ENCODE results near the gene TMEM244.
"Not testable (repeated sequence)": the region's sequence is repeated elsewhere in the genome, so short reads cannot be mapped to it uniquely, and the experiment has no call there.

Gene TMEM244

DNA sequence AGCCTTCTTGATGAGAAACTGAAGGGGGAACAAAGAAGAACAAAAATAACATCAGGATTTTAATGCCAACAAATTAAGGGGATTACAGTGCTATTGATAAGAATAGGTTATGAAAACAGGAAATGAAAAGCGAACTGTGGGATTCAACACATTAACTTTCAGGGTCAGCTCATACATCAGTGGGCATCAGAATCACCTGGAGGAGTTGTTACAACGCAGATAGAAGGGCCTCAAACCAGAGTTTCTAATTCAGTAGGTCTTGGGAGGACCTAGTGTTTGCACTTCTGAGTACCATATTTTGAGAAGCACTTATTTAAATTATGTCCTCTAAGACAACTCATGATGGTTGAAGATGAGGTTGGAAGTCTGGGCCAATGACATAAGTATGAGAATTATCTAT is 5.6 kb upstream of the TMEM244 start:
- no peak for DNase-seq (ENCODE audit: low spot score)

DNA sequence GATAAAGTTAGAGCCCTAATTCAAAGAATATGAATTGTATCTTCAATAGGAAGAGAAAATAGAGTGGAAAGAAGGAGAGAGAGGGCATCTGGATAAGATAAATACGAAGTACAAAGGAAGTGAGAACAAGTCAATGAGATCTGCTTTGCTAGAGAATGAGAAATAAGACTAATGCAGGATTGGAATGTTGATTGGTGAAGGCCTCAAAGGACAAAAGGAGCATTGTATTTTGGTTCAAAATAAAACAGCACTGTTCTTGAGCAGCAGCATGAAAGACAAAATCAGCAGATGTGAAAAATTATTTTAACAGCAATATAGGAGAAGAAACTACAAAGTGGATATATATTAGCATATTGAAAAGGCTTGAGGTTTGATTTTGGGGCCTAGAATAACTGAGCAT is 5.1 kb upstream of the TMEM244 start:
- no peak for DNase-seq (ENCODE audit: low spot score)

DNA sequence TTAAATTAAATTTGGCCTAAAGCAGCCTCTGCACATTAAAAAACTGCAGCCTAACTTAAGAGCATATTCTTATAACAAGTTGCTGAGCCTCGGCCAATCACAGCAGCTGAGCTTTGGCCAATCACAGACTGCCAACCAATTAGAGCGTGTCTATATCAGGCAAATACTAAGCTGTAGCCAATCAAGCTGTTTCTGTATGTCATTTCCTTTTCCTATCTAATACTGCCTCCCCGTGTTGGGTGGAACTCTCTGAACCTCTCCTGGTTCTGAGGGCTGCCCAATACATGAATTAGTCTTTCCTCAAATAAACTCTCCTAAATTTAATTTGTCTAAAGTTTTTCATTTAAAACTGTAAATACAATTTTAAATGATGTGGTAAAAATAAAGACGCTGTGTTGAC is 3.9 kb upstream of the TMEM244 start:
- no peak for DNase-seq (ENCODE audit: low spot score)

DNA sequence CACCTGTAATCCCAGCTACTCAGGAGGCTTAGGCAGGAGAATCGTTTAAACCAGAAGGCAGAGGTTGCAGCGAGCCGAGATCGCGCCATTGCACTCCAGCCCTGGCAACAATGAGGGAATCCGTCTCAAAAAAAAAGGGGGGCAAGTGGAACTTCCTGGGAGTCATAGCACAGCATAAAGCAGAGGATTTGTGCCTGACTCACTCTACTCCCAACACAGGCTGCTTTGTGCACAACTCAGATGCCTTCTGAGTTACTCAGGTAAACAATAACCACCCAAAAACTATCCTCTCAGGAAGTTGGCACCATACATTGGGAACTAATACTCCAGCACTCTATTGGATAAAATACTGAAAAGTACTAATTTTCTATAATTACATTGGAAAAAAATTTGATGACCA is 2.5 kb upstream of the TMEM244 start:
- peak; percentile 48 for DNase-seq (ENCODE audit: low spot score)

DNA sequence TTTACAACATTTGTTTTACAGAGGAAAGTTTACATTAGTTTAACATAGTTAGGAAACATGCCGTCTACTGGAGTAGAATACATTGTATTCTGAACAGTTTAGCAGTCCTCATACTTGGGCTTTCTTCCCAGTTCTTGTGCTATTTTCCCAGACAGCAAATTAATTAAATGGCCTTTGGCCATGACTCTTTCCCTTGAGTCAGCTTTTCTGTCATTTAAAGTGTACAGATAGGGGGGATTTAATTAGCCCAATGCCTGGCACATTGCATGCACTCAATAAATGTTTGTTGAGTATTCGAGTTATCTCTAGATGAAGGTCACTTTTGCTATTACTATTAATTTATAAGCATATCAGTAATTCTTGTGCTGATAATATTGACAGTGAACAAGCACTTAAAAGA is 1.6 kb downstream of the TMEM244 start:
- no peak for DNase-seq (ENCODE audit: low spot score)

DNA sequence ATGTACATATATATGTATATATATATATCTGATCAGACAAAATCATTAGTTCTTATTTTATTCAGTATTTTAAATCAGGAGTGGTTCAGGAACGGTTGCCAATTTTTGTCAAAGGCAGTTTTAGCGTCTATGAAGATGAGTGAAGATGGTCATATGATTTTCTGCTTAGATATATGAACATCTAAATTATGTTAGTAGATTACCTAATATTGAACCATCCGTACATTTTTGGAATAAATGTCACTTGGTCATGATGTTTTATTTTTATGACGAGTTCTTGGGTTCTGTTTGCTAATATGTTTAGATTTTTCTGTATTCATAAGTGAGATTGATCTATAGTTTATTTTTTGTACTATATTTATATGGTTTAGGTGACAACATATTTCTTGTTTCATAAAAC is 3.3 kb downstream of the TMEM244 start:
- no peak for DNase-seq (ENCODE audit: low spot score)

DNA sequence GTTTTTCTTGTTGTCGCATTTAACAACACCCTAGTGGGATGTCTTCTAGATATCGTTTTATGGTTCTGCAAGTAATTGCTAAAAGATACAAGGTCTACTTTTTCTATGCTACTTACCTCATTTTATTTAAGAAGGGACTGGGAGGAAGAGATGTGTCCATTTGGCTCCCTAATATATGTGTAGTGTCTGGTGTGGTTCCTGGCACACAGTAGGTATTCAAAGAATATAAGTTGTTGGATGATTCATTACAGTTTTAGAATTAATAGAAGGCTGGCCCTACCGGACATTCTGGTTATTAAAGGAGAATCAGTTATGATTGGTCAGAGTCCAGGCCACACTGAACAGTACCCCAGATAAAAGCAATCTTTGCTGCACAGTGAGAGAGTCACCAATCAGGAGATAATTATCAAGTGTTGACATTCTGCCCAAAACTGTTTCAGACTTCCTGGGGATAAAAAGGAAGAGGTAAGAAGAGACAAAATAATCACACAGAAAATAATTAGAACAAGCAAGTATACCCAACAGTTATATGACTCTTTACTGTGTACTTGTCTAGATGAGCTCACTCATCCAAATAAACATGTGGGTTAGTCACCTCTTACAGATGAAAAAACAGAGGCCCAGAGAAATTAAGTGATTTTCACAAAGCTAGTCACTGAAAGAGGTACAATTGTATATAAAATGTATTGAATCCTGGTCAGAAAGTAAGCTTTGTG is 7.0 kb downstream of the TMEM244 start:
- DNase-seq (ENCODE audit: low spot score), result no peak

DNA sequence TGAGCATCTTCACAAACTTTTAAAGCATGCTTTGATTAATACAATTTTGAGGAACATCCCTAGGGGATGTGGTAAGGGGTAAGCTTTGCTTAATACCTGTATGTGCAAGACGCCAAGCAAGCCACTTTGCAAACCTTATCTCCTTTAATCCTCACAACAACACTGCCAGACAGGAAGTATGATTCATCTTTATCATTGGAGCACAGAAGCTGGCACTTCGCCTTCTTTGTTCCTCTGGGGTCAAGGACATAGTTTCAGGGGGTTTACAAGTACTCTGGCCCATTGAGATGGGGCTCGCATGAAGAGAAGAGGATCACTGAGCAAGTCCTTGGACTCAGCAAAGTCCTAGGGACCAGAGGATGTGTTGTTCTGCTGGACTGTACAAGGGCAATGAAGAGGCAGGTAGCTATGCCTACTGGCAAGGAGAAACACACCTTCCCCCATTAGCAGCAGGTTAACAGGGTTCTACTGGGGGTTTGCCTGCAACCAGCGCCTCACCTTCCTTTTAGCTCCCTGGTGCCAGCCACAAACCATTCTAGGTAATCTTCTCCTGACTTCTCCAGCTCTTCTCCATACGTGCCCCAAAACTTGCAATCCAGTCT is 8.8 kb downstream of the TMEM244 start:
- no peak for DNase-seq (ENCODE audit: low spot score)

DNA sequence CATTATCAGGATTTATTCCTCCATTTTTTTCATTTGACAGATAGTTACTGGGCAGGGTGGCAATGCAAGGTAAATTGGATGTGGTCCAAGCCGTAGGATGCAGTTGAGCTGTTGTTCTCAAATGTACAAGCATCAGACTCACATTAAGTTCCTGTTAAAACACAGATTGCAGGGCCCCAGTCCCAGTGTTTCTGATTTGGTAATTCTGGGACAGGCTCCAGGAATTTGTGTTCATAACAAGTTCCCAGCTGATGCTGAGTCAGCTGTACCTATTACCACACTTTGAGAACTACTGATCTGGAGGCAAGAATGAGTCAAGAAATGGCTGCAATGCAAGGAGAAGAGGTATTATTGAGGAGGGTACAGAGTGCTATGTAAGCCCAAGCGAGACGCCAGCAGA is 11.7 kb downstream of the TMEM244 start:
- DNase-seq (ENCODE audit: low spot score), result peak; percentile 35

DNA sequence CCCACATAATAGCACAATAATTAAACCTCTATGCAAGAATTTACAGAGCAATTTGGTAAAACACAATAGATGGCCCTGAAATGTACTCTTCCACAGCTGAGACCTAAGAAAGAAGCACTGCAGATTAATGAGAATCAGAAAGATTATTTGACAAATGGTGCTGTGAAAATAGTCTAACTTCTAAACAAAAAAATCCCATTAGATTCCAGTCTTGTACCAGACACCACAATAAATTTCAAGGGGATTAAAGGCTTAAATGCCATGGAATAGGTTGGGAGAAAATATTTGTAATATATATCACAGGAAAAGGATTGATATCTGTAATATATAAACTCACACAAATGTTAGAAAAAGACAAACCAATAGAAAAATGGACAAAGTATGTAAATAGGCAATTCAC is 14.4 kb downstream of the TMEM244 start:
- no peak for DNase-seq (ENCODE audit: low spot score)

DNA sequence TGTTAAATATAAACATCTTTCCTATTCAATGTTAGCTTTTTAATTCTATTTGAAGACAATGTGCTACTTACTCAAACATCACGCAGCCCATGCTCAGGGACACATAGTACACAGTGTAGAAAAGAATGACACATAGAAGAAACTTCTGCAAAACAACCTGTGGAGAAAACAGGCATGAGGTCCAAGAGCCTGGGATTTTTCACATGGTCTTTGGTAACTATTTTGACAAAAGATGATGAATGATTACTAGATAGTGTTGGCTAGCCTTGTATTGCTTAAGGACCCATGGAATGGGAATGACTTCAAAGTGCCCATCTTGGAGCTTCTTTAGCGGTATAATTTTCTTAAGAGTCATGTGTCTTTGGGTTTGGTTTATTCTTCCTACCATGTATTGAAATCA is 15.4 kb downstream of the TMEM244 start:
- DNase-seq (ENCODE audit: low spot score), result no peak

DNA sequence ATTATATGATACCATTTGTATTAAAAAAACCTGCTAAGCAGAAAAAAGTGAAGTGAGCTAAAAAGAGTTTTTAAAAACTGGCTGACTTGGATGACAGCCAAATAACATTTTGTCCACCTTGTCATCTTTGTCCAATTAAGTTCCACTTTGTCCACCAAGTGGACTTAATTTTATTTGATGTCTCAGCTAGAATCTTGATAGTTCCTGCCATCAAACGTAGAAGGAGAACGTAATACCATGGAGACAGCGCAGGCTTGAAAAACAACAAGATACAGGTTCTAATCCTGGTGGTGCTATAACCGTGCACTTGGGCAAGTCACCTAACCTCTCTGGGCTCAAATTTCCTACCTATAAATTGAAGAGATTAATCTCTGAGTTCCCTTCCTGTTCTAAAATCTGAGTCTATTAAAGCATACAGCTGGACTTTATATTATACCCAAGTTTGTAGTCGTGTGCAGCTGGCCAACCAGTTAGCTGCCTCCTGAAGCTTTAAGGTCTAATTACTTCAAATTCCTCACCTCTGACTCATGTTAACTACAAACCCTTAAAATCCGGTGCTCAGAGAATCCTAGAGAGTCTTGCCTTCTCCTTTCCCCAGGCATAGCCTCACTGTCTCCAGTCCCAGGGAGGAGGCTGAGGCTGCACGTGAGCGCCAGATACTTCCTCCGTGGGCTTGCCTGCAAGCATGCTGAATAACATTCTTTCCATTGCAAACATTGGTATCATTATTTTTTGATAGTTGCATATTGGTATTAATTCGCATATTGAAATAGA is 16.8 kb downstream of the TMEM244 start:
- DNase-seq (ENCODE audit: low spot score), result peak; percentile 31

DNA sequence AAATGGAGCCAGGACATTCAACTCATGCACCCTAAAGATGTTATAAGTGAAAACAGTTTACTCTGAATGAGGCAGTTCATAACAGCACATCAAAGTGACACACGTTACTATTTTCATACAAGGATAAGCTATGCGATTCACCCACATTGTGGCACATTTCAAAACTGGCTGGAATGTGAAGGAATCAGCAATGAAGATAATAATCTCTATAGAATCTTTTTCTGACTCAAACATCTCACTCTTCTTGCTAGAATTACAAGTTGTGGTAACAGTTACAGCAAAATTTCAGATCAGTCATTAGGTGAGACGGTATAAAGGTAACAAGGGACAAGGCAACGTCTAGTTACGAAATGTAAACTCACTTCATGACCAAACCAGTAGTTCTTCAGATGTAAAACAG is 17.5 kb downstream of the TMEM244 start:
- DNase-seq (ENCODE audit: low spot score), result no peak

DNA sequence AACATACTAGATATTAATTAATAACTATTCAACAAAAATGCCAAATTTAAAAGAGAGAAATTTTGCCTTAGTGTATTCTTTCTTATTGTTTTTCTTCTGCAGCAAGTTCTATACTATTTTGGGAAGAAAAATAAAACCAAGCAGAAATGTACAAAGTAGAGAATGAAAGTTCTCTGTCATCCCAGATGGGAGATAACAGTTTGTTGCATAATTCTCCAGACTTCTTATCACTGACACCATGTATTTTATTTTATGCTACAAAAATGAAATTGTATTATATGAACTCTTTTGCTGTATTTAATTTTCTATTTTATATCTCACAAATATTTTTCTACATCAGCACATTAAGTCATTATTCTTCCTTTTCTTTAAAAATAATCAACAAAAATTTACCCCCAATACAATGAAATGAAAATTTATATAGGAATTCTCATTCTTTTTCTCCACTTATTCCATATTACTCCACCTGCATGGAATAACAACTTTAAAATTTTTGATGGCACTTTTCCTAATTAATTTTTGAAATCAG is 18.2 kb downstream of the TMEM244 start:
- DNase-seq (ENCODE audit: low spot score), result no peak

DNA sequence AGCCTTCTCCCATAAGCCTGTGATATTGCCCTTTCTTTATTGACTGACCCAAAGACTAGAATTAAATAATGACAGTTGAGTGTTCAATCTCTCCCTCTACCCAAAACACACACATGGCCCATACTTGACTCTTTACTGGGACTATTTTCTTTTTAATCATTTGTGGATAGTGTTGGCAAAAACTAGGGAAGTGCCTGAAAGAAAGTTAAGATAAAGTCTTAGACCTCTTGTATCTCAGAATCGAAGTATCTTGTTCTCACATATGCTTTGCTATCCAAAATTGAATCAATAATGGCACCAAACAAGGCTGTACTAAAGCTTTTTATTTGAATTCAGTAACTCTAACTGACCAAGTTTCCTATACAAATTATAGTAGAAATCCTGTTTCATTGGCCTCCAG is 19.0 kb downstream of the TMEM244 start:
- no peak for DNase-seq (ENCODE audit: low spot score)

DNA sequence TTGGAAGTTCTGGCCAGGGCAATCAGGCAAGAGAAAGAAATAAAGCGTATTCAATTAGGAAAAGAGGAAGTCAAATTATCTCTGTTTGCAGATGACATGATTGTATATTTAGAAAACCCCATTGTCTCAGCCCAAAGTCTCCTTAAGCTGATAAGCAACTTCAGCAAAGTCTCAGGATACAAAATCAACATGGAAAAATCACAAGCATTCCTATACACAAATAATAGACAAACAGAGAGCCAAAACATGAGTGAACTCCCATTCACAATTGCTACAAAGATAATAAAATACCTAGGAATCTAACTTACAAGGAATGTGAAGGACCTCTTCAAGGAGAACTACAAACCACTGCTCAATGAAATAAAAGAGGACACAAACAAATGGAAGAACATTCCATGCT is 21.6 kb downstream of the TMEM244 start:
- not testable (repeated sequence) for DNase-seq (ENCODE audit: low spot score)

DNA sequence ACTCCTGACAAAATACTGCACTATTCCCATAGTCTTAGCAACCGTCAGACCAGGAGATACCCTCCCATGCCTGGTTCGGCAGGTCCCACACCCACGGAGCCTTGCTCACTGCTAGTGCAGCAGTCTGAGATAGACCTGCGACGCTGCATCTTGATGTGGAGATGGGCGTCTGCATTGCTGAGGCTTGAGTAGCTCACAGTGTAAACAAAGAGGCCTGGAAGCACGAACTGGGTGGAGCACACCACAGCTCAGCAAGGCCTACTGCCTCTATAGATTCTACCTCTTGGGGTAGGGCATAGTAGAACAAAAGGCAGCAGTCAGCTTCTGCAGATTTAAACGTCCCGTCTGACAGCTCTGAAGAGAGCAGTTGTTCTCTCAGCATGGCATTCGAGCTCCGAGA is 25.4 kb downstream of the TMEM244 start:
- no peak for DNase-seq (ENCODE audit: low spot score)

DNA sequence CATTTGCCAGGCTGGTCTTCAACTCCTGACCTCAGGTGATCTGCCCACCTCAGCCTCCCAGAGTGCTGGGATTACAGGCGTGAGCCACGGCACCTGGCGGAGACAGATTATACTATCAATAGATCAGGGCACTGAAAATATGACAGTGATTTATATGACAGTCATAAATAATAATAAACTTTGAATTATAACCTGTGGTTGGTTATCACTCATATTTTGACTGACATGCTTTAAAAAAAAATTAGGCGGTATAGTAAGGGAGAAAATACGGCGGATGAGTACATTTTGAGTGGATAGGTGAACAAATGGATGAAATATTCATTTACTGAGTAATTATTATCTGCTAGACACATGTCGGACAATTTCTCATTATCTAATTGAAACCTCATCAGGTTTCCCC is 28.8 kb downstream of the TMEM244 start:
- no peak for DNase-seq (ENCODE audit: low spot score)

DNA sequence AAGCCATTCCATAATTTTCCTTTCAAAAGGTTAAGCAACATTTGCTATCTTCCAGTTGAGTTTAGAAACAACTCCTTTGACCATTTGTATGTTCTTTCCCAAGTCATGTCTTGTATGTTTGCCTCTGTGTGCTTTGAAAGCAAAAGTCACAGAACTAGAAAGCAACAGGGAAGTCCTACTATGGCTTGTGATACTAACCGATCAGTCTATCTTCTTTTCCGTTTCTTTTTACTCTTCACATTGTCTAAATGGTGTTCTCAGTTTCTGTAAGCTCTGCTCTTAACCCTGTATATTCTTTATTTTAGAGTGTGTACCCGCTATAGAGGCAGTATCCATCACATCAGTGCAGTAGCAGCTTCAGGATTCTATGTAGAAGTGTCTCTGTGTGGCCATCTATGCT is 32.9 kb downstream of the TMEM244 start:
- DNase-seq (ENCODE audit: low spot score), result no peak

DNA sequence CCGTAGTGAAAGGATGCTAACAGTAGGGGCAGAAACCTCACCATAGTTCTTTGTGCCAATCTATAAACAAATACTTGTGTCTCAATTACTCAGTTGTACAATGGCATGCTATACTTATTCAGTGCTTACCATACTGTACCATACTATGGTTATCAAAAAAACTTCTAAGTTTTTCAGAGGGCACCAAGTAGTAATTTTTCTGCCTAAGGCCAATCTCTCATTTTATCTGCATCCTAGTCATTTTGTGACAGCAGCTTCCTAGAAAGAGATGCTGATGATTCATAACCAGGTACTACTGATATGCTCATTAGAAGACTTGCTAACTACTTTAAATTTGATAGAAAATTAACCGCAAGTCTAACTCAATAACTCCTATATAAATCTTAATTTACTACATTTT is 42.9 kb downstream of the TMEM244 start:
- no peak for DNase-seq (ENCODE audit: low spot score)

DNA sequence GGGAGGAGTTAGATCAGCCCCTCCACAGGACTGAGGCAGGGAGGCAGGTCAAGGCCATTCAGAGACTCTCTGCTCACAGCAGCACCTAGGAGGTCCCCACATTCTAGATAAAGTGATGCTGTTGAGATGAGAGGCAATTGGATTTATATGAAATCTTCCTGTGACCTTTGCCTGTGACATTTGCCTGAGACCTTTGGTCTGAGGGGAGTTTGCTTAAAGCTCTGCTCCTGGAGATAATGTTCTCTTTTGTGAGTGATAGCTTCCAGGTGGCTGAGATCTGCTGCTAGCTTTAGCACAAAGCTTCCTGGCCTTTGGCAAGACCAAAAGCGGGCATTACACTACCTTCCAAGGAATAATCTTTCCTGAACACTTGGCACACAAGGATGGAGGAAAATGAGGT is 43.3 kb downstream of the TMEM244 start:
- no peak for DNase-seq (ENCODE audit: low spot score)

DNA sequence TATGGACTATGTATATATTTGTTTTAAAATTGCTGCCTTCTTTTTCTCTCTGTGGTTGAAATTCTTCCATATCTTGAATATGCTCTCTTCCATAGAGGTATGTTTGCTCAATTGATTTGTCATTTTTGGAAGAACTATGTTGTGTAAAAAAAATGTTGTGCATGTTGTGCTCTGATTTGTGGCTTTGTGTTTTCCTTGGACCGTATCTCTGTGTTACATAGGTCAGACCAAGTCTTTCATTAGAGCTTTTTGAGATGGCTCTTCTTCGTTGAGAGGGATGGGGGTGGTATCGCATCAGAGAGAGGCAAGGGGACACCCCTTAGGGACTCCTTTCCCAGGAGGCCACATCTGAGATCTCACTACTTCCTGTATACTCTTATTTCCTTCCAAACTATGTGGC is 43.8 kb downstream of the TMEM244 start:
- DNase-seq (ENCODE audit: low spot score), result no peak

DNA sequence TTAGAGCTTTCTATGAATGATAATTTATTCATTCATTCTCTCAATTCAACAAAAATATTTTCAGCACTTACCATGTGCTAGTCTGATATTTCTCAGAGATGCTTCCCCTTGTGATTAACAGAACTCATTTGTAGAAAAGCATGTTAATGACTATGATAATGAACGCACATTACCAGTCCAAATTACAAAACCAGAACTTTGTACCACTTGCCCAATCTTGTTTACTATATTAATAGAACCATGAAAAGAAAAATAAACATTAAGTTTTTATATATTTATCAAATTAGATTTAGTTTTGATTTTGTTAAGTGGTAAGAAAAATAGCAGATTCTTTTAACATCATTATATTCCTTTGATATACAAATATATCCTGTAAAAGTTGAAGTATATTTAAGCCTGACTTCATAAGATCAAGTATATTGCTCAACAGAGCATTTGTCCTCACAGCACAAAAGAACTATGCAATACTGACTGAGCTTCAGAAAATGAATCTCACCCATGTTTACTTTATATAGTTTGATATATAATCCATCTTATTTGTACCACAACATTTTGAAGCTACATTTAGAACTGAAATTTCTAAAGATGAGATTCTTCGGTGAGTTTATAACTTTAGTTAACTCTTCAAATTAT is 48.9 kb downstream of the TMEM244 start:
- DNase-seq (ENCODE audit: low spot score), result no peak
